ENCODE results near the gene KTN1. TPM values are rescaled to one million over a fixed set of nuclear protein-coding genes. Genes with fewer than 3 reads are reported as not detected.

Gene KTN1
- total and polyA plus RNA-seq, 9 donors = 84.4 to 144 (median 118) TPM

- H3K4me1 ChIP-seq (ENCODE audit: insufficient read depth) = no peaks in the 10 kb centered on the region
- no peak for DNase-seq
- no peak for TF ChIP-seq POLR2A (IDR thresholded peaks at IDR 0.05)
- no peak for TF ChIP-seq CTCF (IDR thresholded peaks at IDR 0.05)
- no peak for TF ChIP-seq EP300 (IDR thresholded peaks at IDR 0.05)
- intact Hi-C loops (cut with DNase I) = no loop called here
- no peak overlapping the region for H3K4me3 ChIP-seq
- H3K27ac ChIP-seq = no peak overlapping the region
- no peaks in the 10 kb centered on the region for H3K9me3 ChIP-seq
- no peaks in the 10 kb centered on the region for H3K36me3 ChIP-seq
- WGBS, 3 donors = 63 to 67% (median 66%) methylated on average over 2 of the region's 2 CpGs
- no peaks in the 10 kb centered on the region for H3K27me3 ChIP-seq
These were observed 44.3 kb upstream of the KTN1 start for GRCh38 chr14:55535516-55536203.

- no peak for TF ChIP-seq EP300 (IDR thresholded peaks at IDR 0.05)
- no peak for TF ChIP-seq CTCF (IDR thresholded peaks at IDR 0.05)
- TF ChIP-seq POLR2A (IDR thresholded peaks at IDR 0.05) = no peak
These were observed 43.8 kb upstream of the KTN1 start for GRCh38 chr14:55536204-55536708.

GRCh38 chr14:55537782-55538181, 42.2 kb upstream of the KTN1 start:
- Histone ChIP-seq H3K4me1 (ENCODE audit: insufficient read depth) (no peaks in the 10 kb centered on the region), H3K36me3 (no peaks in the 10 kb centered on the region), H3K9me3 (no peaks in the 10 kb centered on the region), H3K27ac (no peak overlapping the region), H3K27me3 (no peaks in the 10 kb centered on the region), H3K4me3 (no peak overlapping the region)
- DNase-seq = no peak
- TF ChIP-seq POLR2A (IDR thresholded peaks at IDR 0.05) (no peak), CTCF (IDR thresholded peaks at IDR 0.05) (no peak), EP300 (IDR thresholded peaks at IDR 0.05) (no peak)
- intact Hi-C loops (cut with DNase I) = no loop called here

More at GRCh38 chr14:55536204-55536708, 43.8 kb upstream of the KTN1 start:
- H3K27ac ChIP-seq = no peak overlapping the region
- no peaks in the 10 kb centered on the region for H3K9me3 ChIP-seq
- H3K36me3 ChIP-seq = no peaks in the 10 kb centered on the region
- H3K27me3 ChIP-seq = no peaks in the 10 kb centered on the region
- H3K4me3 ChIP-seq = no peak overlapping the region
- intact Hi-C loops (cut with DNase I) = no loop called here
- H3K4me1 ChIP-seq (ENCODE audit: insufficient read depth) = no peaks in the 10 kb centered on the region
- no peak for DNase-seq

- Histone ChIP-seq H3K4me3 (no peak overlapping the region), H3K27me3 (no peaks in the 10 kb centered on the region), H3K36me3 (no peaks in the 10 kb centered on the region), H3K9me3 (no peaks in the 10 kb centered on the region), H3K4me1 (ENCODE audit: insufficient read depth) (no peaks in the 10 kb centered on the region), H3K27ac (no peak overlapping the region)
- TF ChIP-seq POLR2A (IDR thresholded peaks at IDR 0.05) = no peak
- TF ChIP-seq CTCF (IDR thresholded peaks at IDR 0.05) = no peak
- no peak for TF ChIP-seq EP300 (IDR thresholded peaks at IDR 0.05)
- 42 to 51% (median 45%) methylated on average over 2 of the region's 2 CpGs for WGBS, 3 donors
- no peak for DNase-seq
- intact Hi-C loops (cut with DNase I) = no loop called here
These were observed 40.0 kb upstream of the KTN1 start for GRCh38 chr14:55539975-55540374.

Measured in ovary (tissue), 9 donors.